ENCODE data around the gene PSTPIP1. TPM values are rescaled to one million over a fixed set of nuclear protein-coding genes. Genes with fewer than 3 reads are reported as not detected.

The PSTPIP1 gene
- total RNA-seq, 1 experiment from 2014 or later: 1.5 TPM

GRCh38 chr15:76999996-77000395, 5.1 kb downstream of the PSTPIP1 start:
- no peak for ATAC-seq

GRCh38 chr15:77001351-77001750, 6.4 kb downstream of the PSTPIP1 start:
- no peak overlapping the region for H3K27ac Mint-ChIP-seq
- no peaks in the 10 kb centered on the region for H3K4me1 Mint-ChIP-seq
- H3K4me3 Mint-ChIP-seq: no peak overlapping the region
- ChIA-PET POLR2A (no interaction called here), CTCF (interaction anchor here (1.0 to 1.1 kb wide), 2 partner anchors 22 to 28 kb away, joined by 3 read pairs; no protein-coding TSS in a partner anchor)
- DNase-seq (ENCODE audit: low spot score) (no peak), ATAC-seq (no peak)
- no peaks in the 10 kb centered on the region for H3K36me3 Mint-ChIP-seq
- 0 out of 2 replicates have a peak, but pooled peaks cover 4% of the 10 kb centered on the region for H3K9me3 Mint-ChIP-seq
- H3K27me3 Mint-ChIP-seq (ENCODE audit: low read depth): no peaks in the 10 kb centered on the region; the same call in 1 of the 2 replicates
- TF ChIP-seq ATF3 (CRISPR knock-in tag; conservative IDR thresholded peaks at IDR 0.05) (no peak), CBFB (CRISPR knock-in tag; IDR thresholded peaks at IDR 0.05; ENCODE audit: low read depth) (no peak), NR1H2 (CRISPR knock-in tag; IDR thresholded peaks at IDR 0.05) (no peak), MLX (CRISPR knock-in tag; IDR thresholded peaks at IDR 0.05) (no peak), TP53 (CRISPR knock-in tag; IDR thresholded peaks at IDR 0.05) (no peak), TEAD4 (CRISPR knock-in tag; IDR thresholded peaks at IDR 0.05) (no peak), USF1 (CRISPR knock-in tag; IDR thresholded peaks at IDR 0.05) (no peak), ZNF532 (CRISPR knock-in tag; IDR thresholded peaks at IDR 0.05; ENCODE audit: borderline replicate concordance) (no peak), SMAD4 (CRISPR knock-in tag; IDR thresholded peaks at IDR 0.05) (no peak), ZNF425 (CRISPR knock-in tag; conservative IDR thresholded peaks at IDR 0.05) (no peak), NFYB (CRISPR knock-in tag; conservative IDR thresholded peaks at IDR 0.05; ENCODE audit: low read depth) (no peak), IRF2 (CRISPR knock-in tag; IDR thresholded peaks at IDR 0.05; ENCODE audit: borderline replicate concordance, low read depth) (no peak), ELF4 (CRISPR knock-in tag; IDR thresholded peaks at IDR 0.05; ENCODE audit: low read depth) (no peak), AR (CRISPR knock-in tag; IDR thresholded peaks at IDR 0.05) (no peak), HMGA2 (CRISPR knock-in tag; IDR thresholded peaks at IDR 0.05) (no peak), ZNF281 (CRISPR knock-in tag; IDR thresholded peaks at IDR 0.05) (no peak)

More at GRCh38 chr15:76999996-77000395, 5.1 kb downstream of the PSTPIP1 start:
- CTCF ChIA-PET: no interaction called here
- H3K27ac Mint-ChIP-seq: no peak overlapping the region
- POLR2A ChIA-PET: no interaction called here
- H3K27me3 Mint-ChIP-seq (ENCODE audit: low read depth): no peaks in the 10 kb centered on the region; the same call in 1 of the 2 replicates
- no peak for DNase-seq (ENCODE audit: low spot score)
- H3K4me3 Mint-ChIP-seq: no peak overlapping the region
- 0 out of 2 replicates have a peak, but pooled peaks cover 4% of the 10 kb centered on the region for H3K9me3 Mint-ChIP-seq
- TF ChIP-seq ZNF396 (CRISPR knock-in tag; IDR thresholded peaks at IDR 0.05; ENCODE audit: borderline replicate concordance): no peak
- no peak for TF ChIP-seq MLX (CRISPR knock-in tag; IDR thresholded peaks at IDR 0.05)
- TF ChIP-seq MXD4 (CRISPR knock-in tag; IDR thresholded peaks at IDR 0.05; ENCODE audit: borderline replicate concordance): no peak
- no peak for TF ChIP-seq GTF2I (CRISPR knock-in tag; conservative IDR thresholded peaks at IDR 0.05)
- TF ChIP-seq ELF4 (CRISPR knock-in tag; IDR thresholded peaks at IDR 0.05; ENCODE audit: low read depth): no peak
- TF ChIP-seq TEAD4 (CRISPR knock-in tag; IDR thresholded peaks at IDR 0.05): no peak
- TF ChIP-seq SMAD4 (CRISPR knock-in tag; IDR thresholded peaks at IDR 0.05): no peak
- no peak for TF ChIP-seq TCF7 (CRISPR knock-in tag; IDR thresholded peaks at IDR 0.05; ENCODE audit: low read depth)
- TF ChIP-seq NFYB (CRISPR knock-in tag; conservative IDR thresholded peaks at IDR 0.05; ENCODE audit: low read depth): no peak
- TF ChIP-seq SOX15 (CRISPR knock-in tag; IDR thresholded peaks at IDR 0.05): no peak
- no peaks in the 10 kb centered on the region for H3K4me1 Mint-ChIP-seq
- no peaks in the 10 kb centered on the region for H3K36me3 Mint-ChIP-seq

Measured in WTC11 (cell line).